GM21447 (cell line): Measurements from ENCODE around the gene ZNF726.
"Not testable (repeated sequence)": the region's sequence is repeated elsewhere in the genome, so short reads cannot be mapped to it uniquely, and the experiment has no call there.

Experiments used
- ATAC-seq: cut with Tn5 transposase; IDR thresholded peaks from one replicate; pipeline ENCODE4 v1.9.1; 2021; ENCODE audit not compliant: unreplicated experiment

Gene ZNF726

DNA sequence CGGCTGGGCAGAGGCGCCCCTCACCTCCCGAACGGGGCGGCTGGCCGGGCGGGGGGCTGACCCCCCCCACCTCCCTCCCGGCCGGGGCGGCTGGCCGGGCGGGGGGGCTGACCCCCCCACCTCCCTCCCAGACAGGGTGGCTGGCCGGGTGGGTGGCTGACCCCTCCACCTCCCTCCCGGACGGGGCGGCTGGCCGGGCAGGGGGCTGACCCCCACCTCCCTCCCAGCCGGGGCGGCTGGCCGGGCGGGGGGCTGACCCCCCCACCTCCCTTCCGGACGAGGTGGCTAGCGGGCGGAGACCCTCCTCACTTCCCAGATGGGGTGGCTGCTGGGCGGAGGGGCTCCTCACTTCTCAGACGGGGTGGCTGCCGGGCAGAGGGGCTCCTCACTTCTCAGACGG is 22.3 kb downstream of the ZNF726 start:
- ATAC-seq, result not testable (repeated sequence)

GRCh38 chr19:23943411-23943810 is 28.7 kb downstream of the ZNF726 start:
- no peak for ATAC-seq

DNA sequence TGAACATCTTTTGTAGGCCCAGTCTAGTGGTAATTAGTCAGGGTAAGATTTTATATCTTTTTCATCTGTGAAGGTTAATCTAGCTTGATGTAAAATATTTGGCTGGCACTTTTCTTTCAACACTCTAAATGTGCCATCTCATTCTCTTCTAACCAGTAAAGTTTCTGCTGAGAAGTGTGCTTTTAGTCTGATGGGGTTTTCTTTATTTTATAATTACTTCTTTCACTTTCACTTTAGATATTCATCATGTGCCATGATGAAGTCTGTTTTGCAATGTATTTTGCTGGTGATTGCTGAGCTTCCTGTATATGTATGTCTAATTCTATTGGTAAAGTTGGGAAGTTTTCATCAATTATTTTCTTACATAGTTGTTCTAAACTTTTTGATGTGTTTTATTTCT is 31.9 kb downstream of the ZNF726 start:
- ATAC-seq, result no peak

GRCh38 chr19:23949611-23950010 is 34.9 kb downstream of the ZNF726 start:
- ATAC-seq, result no peak

- ATAC-seq, result no peak
These were observed 41.4 kb downstream of the ZNF726 start for GRCh38 chr19:23956051-23956450.

- no peak for ATAC-seq
These were observed 43.1 kb downstream of the ZNF726 start for GRCh38 chr19:23957660-23958281.

DNA sequence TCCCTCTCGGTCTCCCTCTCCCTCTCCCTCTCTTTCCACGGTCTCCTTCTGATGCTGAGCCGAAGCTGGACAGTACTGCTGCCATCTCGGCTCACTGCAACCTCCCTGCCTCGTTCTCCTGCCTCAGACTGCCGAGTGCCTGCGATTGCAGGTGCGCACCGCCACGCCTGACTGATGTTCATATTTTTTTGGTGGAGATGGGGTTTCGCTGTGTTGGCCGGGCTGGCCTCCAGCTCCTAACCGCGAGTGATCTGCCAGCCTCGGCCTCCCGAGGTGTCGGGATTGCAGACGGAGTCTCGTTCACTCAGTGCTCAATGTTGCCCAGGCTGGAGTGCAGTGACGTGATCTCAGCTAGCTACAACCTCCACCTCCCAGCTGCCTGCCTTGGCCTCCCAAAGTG is 48.7 kb downstream of the ZNF726 start:
- ATAC-seq, result not testable (repeated sequence)

GRCh38 chr19:23963881-23964280 is 49.2 kb downstream of the ZNF726 start:
- ATAC-seq, result not testable (repeated sequence)

DNA sequence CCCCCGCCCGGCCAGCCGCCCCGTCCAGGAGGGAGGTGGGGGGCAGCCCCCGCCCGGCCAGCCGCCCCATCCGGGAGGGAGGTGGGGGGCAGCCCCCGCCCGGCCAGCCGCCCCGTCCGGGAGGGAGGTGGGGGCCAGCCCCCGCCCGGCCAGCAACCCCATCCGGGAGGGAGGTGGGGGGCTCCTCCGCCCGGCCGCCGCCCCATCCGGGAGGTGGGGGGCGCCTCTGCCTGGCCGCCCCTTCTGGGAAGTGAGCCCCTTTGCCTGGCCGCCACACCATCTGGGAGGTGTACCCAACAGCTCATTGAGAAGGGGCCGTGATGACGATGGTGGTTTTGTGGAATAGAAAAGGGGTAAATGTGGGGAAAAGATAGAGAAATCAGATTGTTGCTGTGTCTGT is 49.6 kb downstream of the ZNF726 start:
- not testable (repeated sequence) for ATAC-seq

- ATAC-seq, result no peak
These were observed 54.9 kb downstream of the ZNF726 start for GRCh38 chr19:23969630-23970029.

DNA sequence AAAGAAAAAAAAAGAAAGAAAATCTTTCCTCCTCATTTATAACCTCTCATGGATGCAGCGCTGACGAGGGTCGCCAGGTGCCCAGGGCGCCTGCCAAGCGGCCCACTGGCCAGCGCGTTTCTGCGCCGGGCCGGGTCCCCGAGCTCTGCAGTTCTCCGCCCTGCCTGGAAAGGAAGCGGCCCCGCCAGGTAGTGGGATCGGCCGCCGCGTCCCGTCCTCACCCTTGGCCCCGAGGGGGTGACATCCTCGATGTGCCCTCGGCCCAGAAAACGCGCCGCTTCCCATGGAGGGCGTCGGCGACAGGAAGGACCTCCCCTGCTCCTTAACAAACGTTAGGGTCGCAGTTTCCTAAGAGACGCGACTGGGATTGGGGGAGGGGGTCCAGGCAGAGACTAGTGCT is 56.9 kb downstream of the ZNF726 start:
- no peak for ATAC-seq

DNA sequence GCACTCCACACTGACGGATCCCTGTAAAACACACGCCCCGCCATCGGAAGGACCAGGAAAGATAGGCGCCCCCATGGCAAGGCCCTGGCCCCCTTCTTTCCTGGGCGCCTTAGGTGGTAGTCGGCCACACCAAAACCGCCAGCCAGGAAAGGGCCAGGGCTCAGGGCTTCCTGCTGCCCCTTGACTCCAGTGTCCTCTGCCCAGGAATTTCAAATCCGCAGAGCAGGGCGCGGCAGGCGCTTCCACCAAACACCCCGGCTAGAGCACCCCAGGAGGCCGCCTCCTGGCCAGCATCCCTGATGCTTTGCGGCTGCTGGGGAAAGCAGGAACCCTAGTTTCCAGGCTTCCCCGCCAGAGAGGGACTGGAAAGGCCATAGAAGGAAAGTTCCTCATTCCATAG is 57.5 kb downstream of the ZNF726 start:
- no peak for ATAC-seq

DNA sequence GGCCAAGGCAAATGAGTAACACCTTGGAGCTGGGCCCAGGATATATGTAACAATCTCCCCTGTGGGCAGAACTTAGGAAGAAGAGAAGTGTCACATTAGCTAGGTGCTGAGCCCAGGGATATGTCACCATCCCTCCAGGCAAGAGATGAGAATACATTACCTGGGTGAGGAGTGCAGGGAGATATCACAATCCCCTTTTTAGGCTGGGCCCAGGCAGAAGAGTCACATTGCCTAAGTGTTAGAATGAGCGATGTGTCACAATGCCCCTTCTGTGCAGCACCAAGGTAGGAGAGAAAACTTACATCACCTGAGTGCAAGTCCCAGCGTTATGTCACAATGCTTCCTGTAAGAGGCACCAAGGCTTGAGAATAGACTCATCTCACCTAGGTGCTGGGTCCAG is 60.3 kb downstream of the ZNF726 start:
- no peak for ATAC-seq

GRCh38 chr19:23976631-23977030 is 61.9 kb downstream of the ZNF726 start:
- ATAC-seq, result not testable (repeated sequence)

DNA sequence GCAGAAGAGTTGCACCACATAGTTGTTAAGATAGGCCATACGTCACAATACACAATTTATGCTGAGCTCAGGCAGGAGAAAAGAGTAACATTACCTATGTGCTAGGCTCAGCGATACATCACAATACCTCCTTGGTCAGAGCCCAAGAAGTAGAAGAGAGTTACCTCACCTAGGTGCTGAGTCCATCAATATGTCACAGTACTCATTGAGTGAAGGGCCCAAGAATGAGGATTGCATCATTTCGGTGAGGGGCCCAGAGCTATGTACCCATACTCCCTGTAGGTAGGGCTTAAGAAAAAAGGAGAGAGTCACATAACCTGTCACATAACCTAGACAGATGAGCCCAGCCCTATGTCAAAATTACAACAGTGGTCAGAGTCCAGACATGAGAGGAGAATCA is 62.6 kb downstream of the ZNF726 start:
- not testable (repeated sequence) for ATAC-seq

DNA sequence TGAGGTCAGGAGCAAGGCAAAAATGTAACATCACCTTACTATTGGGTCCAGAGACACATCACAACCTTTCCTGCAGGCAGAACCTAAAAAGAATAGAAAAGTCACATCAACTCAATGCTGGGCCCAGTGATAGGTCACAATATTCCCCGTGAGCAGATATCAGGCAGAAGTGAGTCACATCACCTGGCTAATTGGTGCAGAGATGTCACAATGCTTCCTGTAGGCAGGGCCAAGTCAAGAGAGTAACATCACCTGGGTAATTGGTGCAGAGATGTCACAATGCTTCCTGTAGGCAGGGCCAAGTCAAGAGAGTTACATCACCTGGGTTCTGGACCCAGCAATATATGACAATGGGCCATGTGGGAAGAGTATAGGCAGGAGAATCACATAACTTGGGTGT is 63.4 kb downstream of the ZNF726 start:
- ATAC-seq, result no peak

DNA sequence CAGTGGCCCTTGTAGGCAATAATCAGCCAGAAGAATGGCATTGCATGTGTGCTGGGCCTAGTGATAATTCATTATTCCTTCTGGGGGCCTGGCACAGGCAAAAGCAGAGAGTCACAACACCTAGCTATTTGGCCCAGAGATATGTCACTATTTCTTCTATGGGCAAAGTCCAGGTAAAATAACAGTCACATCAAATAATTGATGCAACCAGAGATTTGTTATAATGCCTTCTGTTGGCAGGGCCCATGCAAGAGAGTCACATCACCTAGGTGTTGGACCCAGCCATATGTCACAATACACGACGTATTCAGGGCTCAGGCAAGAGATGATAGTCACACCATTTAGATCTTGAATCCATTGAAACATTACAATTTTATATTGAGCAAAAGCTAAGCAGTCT is 66.1 kb downstream of the ZNF726 start:
- ATAC-seq, result no peak

DNA sequence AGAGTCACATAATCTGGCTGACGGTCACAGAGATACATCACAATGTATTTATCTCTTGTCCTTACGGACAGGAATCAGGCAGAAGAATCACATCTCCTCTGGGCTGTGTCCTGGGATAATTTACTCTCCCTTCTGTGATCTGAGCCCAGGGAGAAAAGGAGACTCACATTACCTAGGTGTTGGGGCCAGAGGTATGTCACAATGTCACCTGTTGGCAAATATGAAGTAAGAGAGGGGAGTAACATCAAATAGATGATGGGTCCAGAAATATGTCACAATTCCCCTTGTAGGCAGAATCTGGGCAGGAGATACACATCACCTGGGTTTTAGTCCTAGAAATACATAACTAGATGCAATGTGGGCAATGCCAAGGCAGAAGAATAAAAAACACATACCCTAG is 67.2 kb downstream of the ZNF726 start:
- no peak for ATAC-seq

DNA sequence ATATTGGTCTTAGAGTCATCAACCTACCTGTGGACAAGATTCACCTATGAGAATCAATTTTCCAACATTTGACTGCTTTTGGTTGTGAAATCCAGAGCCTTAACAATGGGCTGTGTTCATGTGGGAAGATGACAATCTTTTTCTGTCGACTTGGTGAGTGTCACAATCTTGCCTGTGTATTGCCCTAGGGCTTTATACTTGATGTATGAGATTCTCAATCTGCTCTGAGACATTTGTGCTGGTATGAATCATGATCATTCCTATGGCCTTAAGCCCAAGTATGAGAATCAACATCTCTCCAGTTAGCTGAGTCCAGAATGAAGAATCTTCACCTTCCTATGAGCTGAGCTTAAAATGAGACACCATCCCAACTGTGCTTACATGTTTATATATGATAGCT is 68.7 kb downstream of the ZNF726 start:
- ATAC-seq, result no peak
